ENCODE data around the gene SLC35G3.

- TF ChIP-seq CTCF (conservative IDR thresholded peaks at IDR 0.05 in 1 of 2, IDR thresholded peaks at IDR 0.05 in 1 of 2; ENCODE audit: low read depth in 1 of 2, low read length in 2 of 2): no peak
- no peak for TF ChIP-seq EZH2 (IDR thresholded peaks at IDR 0.05; ENCODE audit: low read length, missing control alignments)
Measured at GRCh38 chr17:35183332-35183731, 10.9 kb downstream of the SLC35G3 start.
